Measurements from ENCODE around the gene XRCC3. TPM values are rescaled to one million over a fixed set of nuclear protein-coding genes. Genes with fewer than 3 reads are reported as not detected.
"Not testable (repeated sequence)": the region's sequence is repeated elsewhere in the genome, so short reads cannot be mapped to it uniquely, and the experiment has no call there.

Gene XRCC3
- total and polyA plus RNA-seq, 2 of the 8 experiments (the other 6 are each of a cell fraction or from before 2014, with no cell fraction given): 36.9 to 41.8 TPM

GRCh38 chr14:103653336-103653735 lies 61.9 kb downstream of the XRCC3 start:
- WGBS, 2 experiments (ENCODE audit: extremely low coverage in 1 of 2, insufficient coverage in 1 of 2, insufficient read length in 1 of 2, insufficient replicate concordance in 2 of 2, low coverage in 1 of 2, low lambda C conversion rate in 2 of 2, missing lambda C conversion rate in 1 of 2): 93% methylated on average over 10 of the region's 10 CpGs; no CpG with 5 or more reads in 1 of the 2 experiments
- H3K23ac ChIP-seq (ENCODE audit: insufficient read length); FAIRE-seq; H3K27ac ChIP-seq (ENCODE audit: low read depth, low read length); H4K91ac ChIP-seq (replicated peaks; ENCODE audit: insufficient read length, low read length); H3K27me3 ChIP-seq (replicated peaks in 1 of 4; ENCODE audit: control insufficient read depth in 3 of 4, extremely low read depth in 1 of 4, insufficient read depth in 3 of 4, low read length in 3 of 4); H3K4me3 ChIP-seq (ENCODE audit: extremely low read depth in 1 of 4, insufficient read depth in 2 of 4, low read depth in 3 of 4, low read length in 4 of 4); H2BK120ac ChIP-seq (replicated peaks; ENCODE audit: low read depth, low read length); H3K14ac ChIP-seq (ENCODE audit: insufficient read length); H3K56ac ChIP-seq (replicated peaks; ENCODE audit: insufficient read length, low read depth, low read length); H2AK5ac ChIP-seq (ENCODE audit: low read depth, low read length); H2BK12ac ChIP-seq (ENCODE audit: low read depth, low read length); H3K4me2 ChIP-seq (ENCODE audit: insufficient read depth in 1 of 2, low read depth in 2 of 2, low read length in 2 of 2); H2BK15ac ChIP-seq (ENCODE audit: low read length); H3K9me3 ChIP-seq (ENCODE audit: insufficient read depth in 2 of 2, low read depth in 1 of 2, low read length in 1 of 2); H3K9ac ChIP-seq (replicated peaks in 1 of 4; ENCODE audit: extremely low read depth in 1 of 4, low read depth in 3 of 4, low read length in 3 of 4); H3K4me1 ChIP-seq (replicated peaks in 1 of 4; ENCODE audit: control insufficient read depth in 3 of 4, insufficient read depth in 4 of 4, low read length in 3 of 4); DNase-seq (ENCODE audit: low read depth in 1 of 2, low spot score in 2 of 2); H4K8ac ChIP-seq (ENCODE audit: extremely low read depth, insufficient read depth, low read length); H2AFZ ChIP-seq (ENCODE audit: low read length); H2BK20ac ChIP-seq (ENCODE audit: low read length); H3K18ac ChIP-seq (ENCODE audit: extremely low read depth, low read length); H4K5ac ChIP-seq (ENCODE audit: insufficient read length, low read depth, low read length); H2BK5ac ChIP-seq (ENCODE audit: low read depth, low read length); H3K4ac ChIP-seq (replicated peaks; ENCODE audit: insufficient read length, low read depth, low read length); H3K23me2 ChIP-seq (ENCODE audit: low read depth, low read length): not testable (repeated sequence)
- ChIA-PET POLR2A (ENCODE audit: partially characterized antibody) (interaction anchor here (1.2 to 1.4 kb wide), 4 partner anchors 20 to 62 kb away, joined by 3 to 4 read pairs (median 4); no protein-coding TSS in a partner anchor), CTCF (ENCODE audit: partially characterized antibody) (interaction anchor here (1.0 kb wide), 1 partner anchor 80 kb away, joined by 3 read pairs; no protein-coding TSS in a partner anchor)
- Histone ChIP-seq H3K79me1 (ENCODE audit: low read depth, low read length) (peaks cover 12% of the 10 kb centered on the region; the same call in 1 of the 2 replicates), H3K79me2 (ENCODE audit: control insufficient read depth in 1 of 2, insufficient read depth in 2 of 2, low read length in 2 of 2) (peaks cover 3 to 35% of the 10 kb centered on the region in 2 experiments; a peak in 3 of 4 replicates), H3K36me3 (ENCODE audit: control insufficient read depth in 2 of 4, insufficient read depth in 4 of 4, low read length in 3 of 4) (peaks cover 16 to 36% (median 31%) of the 10 kb centered on the region in 4 experiments), H4K20me1 (replicated peaks in 1 of 2; ENCODE audit: control insufficient read depth in 1 of 2, insufficient read depth in 2 of 2, low read length in 2 of 2) (peaks cover 6 to 21% of the 10 kb centered on the region in 2 experiments)

All from H1 (cell line).